OCI-LY1 (cell line): Measurements from ENCODE around the gene PCDHGA1.
"Not testable (repeated sequence)": the region's sequence is repeated elsewhere in the genome, so short reads cannot be mapped to it uniquely, and the experiment has no call there.

ENCODE experiments used
- H2AFZ ChIP-seq: fragments of 200-600 bp; sonication (generic), shearing (Covaris generic); 2 replicates; pipeline ENCODE4 v1.6.0; 2014; ENCODE audit warnings: antibody characterized with exemption, mild to moderate bottlenecking, low read length
- H3F3A ChIP-seq: fragments of 200-600 bp; sonication (generic), shearing (Covaris generic); 2 replicates; pipeline ENCODE4 v1.6.0; 2014; ENCODE audit warnings: mild to moderate bottlenecking, antibody characterized with exemption, low read length, moderate library complexity; ENCODE audit not compliant: insufficient read depth
- H3K27ac ChIP-seq: fragments of 200-600 bp; sonication (generic); 2 replicates; pipeline ENCODE4 v1.5.1; 2014; ENCODE audit warnings: low read length, mixed run types, mild to moderate bottlenecking, low read depth; ENCODE audit not compliant: poor library complexity, severe bottlenecking
- H3K27me3 ChIP-seq: fragments of 200-600 bp; sonication (generic); 2 replicates; pipeline ENCODE4 v1.6.0; 2014; ENCODE audit warnings: antibody characterized with exemption, mild to moderate bottlenecking, low read length, moderate library complexity; ENCODE audit not compliant: insufficient read depth
- H3K36me3 ChIP-seq: fragments of 200-600 bp; sonication (generic); 2 replicates; pipeline ENCODE4 v1.6.1; 2014; ENCODE audit warnings: mild to moderate bottlenecking, antibody characterized with exemption, low read length, moderate library complexity, mixed read lengths; ENCODE audit not compliant: insufficient read depth
- H3K4me1 ChIP-seq: fragments of 200-600 bp; sonication (generic); 2 replicates; pipeline ENCODE4 v1.5.1; 2014; ENCODE audit warnings: mild to moderate bottlenecking, low read length, moderate library complexity; ENCODE audit not compliant: insufficient read depth, severe bottlenecking
- H3K4me2 ChIP-seq: fragments of 200-600 bp; sonication (generic), shearing (Covaris generic); 2 replicates; pipeline ENCODE4 v1.6.1; 2014; ENCODE audit warnings: low read length
- H3K4me3 ChIP-seq: fragments of 200-600 bp; sonication (generic); 2 replicates; pipeline ENCODE4 v1.5.1; 2014; ENCODE audit warnings: low read length, low read depth, mild to moderate bottlenecking, mixed read lengths; ENCODE audit not compliant: poor library complexity, severe bottlenecking
- H3K79me2 ChIP-seq: fragments of 200-600 bp; shearing (Covaris generic); 2 replicates; pipeline ENCODE4 v1.6.1; 2016; ENCODE audit warnings: mixed run types, low read length, mixed read lengths; ENCODE audit not compliant: insufficient read depth
- H3K9ac ChIP-seq: fragments of 200-600 bp; sonication (generic), shearing (Covaris generic); 2 replicates; pipeline ENCODE4 v1.6.1; 2014; ENCODE audit warnings: mild to moderate bottlenecking, low read length, mixed read lengths
- H3K9me2 ChIP-seq: fragments of 200-600 bp; sonication (generic), shearing (Covaris generic); 2 replicates; pipeline ENCODE4 v1.6.1; 2014; ENCODE audit warnings: low read depth, mild to moderate bottlenecking, low read length, mixed read lengths
- H3K9me3 ChIP-seq: fragments of 200-600 bp; shearing (Covaris generic); 2 replicates; pipeline ENCODE4 v1.6.1; 2014; ENCODE audit warnings: low read length, mixed read lengths
- H4K20me1 ChIP-seq: fragments of 200-600 bp; sonication (generic), shearing (Covaris generic); 2 replicates; pipeline ENCODE4 v1.6.0; 2016; ENCODE audit warnings: mild to moderate bottlenecking, low read length; ENCODE audit not compliant: insufficient read depth
- EZH2 ChIP-seq: fragments of 200-600 bp; sonication (generic), shearing (Covaris generic); IDR thresholded peaks from 2 replicates; pipeline ENCODE4 v1.8.0; 2017; ENCODE audit warnings: borderline replicate concordance, mixed run types, mild to moderate bottlenecking, antibody characterized with exemption, low read length, moderate library complexity, mixed read lengths
- TF ChIP-seq, protein P1 (sequence below): fragments of 200-600 bp; sonication (generic), shearing (Covaris generic); IDR thresholded peaks from 2 replicates; pipeline ENCODE4 v1.5.1; 2017; ENCODE audit warnings: mild to moderate bottlenecking, antibody characterized with exemption, low read length, moderate library complexity, mixed read lengths

Gene PCDHGA1

GRCh38 chr5:141326088-141326854 is 4.0 kb upstream of the PCDHGA1 start:
- H3F3A ChIP-seq = no peaks in the 10 kb centered on the region
- H2AFZ ChIP-seq = peak overlapping the region; percentile 85
- H3K4me3 ChIP-seq = peak overlapping the region; percentile 68
- H3K27me3 ChIP-seq = no peaks in the 10 kb centered on the region
- peak overlapping the region; percentile 83 for H3K4me2 ChIP-seq
- H3K79me2 ChIP-seq = no peaks in the 10 kb centered on the region
- H3K9ac ChIP-seq = peak overlapping the region; percentile 83
- H3K9me3 ChIP-seq = no peaks in the 10 kb centered on the region; the same call in 1 of the 2 replicates
- H3K4me1 ChIP-seq = peaks cover 17% of the 10 kb centered on the region
- TF ChIP-seq EZH2 = no peak
- TF ChIP-seq, protein P1, sequence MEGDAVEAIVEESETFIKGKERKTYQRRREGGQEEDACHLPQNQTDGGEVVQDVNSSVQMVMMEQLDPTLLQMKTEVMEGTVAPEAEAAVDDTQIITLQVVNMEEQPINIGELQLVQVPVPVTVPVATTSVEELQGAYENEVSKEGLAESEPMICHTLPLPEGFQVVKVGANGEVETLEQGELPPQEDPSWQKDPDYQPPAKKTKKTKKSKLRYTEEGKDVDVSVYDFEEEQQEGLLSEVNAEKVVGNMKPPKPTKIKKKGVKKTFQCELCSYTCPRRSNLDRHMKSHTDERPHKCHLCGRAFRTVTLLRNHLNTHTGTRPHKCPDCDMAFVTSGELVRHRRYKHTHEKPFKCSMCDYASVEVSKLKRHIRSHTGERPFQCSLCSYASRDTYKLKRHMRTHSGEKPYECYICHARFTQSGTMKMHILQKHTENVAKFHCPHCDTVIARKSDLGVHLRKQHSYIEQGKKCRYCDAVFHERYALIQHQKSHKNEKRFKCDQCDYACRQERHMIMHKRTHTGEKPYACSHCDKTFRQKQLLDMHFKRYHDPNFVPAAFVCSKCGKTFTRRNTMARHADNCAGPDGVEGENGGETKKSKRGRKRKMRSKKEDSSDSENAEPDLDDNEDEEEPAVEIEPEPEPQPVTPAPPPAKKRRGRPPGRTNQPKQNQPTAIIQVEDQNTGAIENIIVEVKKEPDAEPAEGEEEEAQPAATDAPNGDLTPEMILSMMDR = peak; percentile 84
- no peaks in the 10 kb centered on the region for H4K20me1 ChIP-seq
- H3K9me2 ChIP-seq = no peaks in the 10 kb centered on the region
- peak overlapping the region; percentile 38 for H3K27ac ChIP-seq
- no peaks in the 10 kb centered on the region for H3K36me3 ChIP-seq

DNA sequence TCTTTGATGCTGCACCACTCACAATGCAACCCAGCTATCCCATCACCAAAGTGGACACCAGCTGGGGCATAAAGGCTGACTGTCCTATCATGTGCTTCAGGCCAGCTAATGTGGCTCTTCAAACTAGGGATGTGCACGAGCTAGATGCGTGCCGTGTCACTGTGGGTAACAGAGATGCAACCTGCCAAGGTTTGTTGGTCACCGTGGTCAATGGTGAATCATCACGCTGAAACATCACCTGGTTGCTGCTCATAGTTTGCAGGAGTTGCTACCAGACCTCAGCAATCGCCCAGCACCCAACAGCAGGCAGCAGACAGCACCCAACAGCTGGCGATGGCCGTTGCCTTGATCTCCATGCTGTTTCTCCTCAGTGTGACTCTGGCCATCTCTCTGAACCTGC is 2.1 kb upstream of the PCDHGA1 start:
- H3K36me3 ChIP-seq = no peaks in the 10 kb centered on the region
- H3K9me2 ChIP-seq = no peaks in the 10 kb centered on the region
- H2AFZ ChIP-seq = no peak overlapping the region
- peaks cover 6% of the 10 kb centered on the region for H3K9me3 ChIP-seq
- H3K27ac ChIP-seq = no peak overlapping the region
- no peak overlapping the region for H3K4me2 ChIP-seq
- H3F3A ChIP-seq = no peaks in the 10 kb centered on the region
- no peak for TF ChIP-seq EZH2
- TF ChIP-seq, protein P1 = no peak
- H3K4me3 ChIP-seq = no peak overlapping the region
- peaks cover 9% of the 10 kb centered on the region for H3K4me1 ChIP-seq
- H3K79me2 ChIP-seq = no peaks in the 10 kb centered on the region
- H3K27me3 ChIP-seq = no peaks in the 10 kb centered on the region
- no peak overlapping the region for H3K9ac ChIP-seq
- no peaks in the 10 kb centered on the region for H4K20me1 ChIP-seq

- H3K36me3 ChIP-seq, H3K27me3 ChIP-seq, H3K4me3 ChIP-seq, H2AFZ ChIP-seq, H4K20me1 ChIP-seq, H3K9me2 ChIP-seq, H3K79me2 ChIP-seq, H3F3A ChIP-seq, H3K4me1 ChIP-seq, H3K27ac ChIP-seq, H3K4me2 ChIP-seq, H3K9ac ChIP-seq: not testable (repeated sequence)
- peaks cover 19% of the 10 kb centered on the region for H3K9me3 ChIP-seq
Observed at GRCh38 chr5:141332571-141332970, 2.3 kb downstream of the PCDHGA1 start.
